Epithelial cell of proximal tubule (primary cell): ENCODE results near the gene ELAPOR2. TPM values are rescaled to one million over a fixed set of nuclear protein-coding genes. Genes with fewer than 3 reads are reported as not detected.

Experiments used
- DNase-seq: peaks from one replicate; pipeline ENCODE4 v3.0.0-alpha.2; 2011; ENCODE audit warnings: low read depth
- H3K4me3 ChIP-seq: 2 replicates; pipeline ENCODE4 v1.5.1; 2011; ENCODE audit warnings: low read depth, mild to moderate bottlenecking, low read length
- CTCF ChIP-seq: conservative IDR thresholded peaks from 2 replicates; pipeline ENCODE4 v1.5.1; 2012; ENCODE audit warnings: low read depth, mild to moderate bottlenecking, low read length
- total RNA-seq: library from RNA; depleted of rRNA; stranded (reverse); fragments of >200 nt; gene quantifications from 2 replicates; pipeline ENCODE4 v1.2.3, GENCODE V29; 2015

The ELAPOR2 gene
- total RNA-seq, 1 donor from 2014 or later: 3.4 TPM

- no peak for TF ChIP-seq CTCF
- peak overlapping the region; percentile 43 for H3K4me3 ChIP-seq
- no peak for DNase-seq
Measured at GRCh38 chr7:87038993-87039690, 20.3 kb downstream of the ELAPOR2 start.

- H3K4me3 ChIP-seq: no peak overlapping the region
- DNase-seq: no peak
- no peak for TF ChIP-seq CTCF
Measured at GRCh38 chr7:87036985-87037384, 22.5 kb downstream of the ELAPOR2 start.

- no peak for DNase-seq
- H3K4me3 ChIP-seq: no peak overlapping the region
- no peak for TF ChIP-seq CTCF
Measured at GRCh38 chr7:87032604-87033339, 26.7 kb downstream of the ELAPOR2 start.

- TF ChIP-seq CTCF: no peak
- no peak overlapping the region for H3K4me3 ChIP-seq
- no peak for DNase-seq
Measured at GRCh38 chr7:87029078-87029477, 30.4 kb downstream of the ELAPOR2 start.

DNA sequence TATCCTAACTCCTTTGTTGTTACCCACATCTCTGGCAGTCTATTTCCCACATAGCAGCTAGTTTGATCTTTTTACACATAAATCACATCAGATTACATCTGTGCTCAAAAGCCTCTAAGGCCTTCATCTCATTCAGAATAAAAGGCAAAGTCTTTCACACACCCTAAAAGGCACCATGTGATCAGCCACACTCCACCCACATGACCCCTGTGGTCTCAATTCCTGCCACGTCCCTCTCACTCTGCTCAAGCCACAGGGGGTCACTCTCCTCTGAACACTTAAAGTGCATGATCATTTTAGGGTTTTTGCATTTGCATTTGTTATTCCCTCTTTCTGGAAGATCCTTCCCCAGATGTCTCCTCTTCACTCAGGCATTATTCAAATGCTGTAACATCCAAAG, 30.8 kb downstream of the ELAPOR2 start:
- H3K4me3 ChIP-seq: no peak overlapping the region
- TF ChIP-seq CTCF: no peak
- DNase-seq: no peak

DNA sequence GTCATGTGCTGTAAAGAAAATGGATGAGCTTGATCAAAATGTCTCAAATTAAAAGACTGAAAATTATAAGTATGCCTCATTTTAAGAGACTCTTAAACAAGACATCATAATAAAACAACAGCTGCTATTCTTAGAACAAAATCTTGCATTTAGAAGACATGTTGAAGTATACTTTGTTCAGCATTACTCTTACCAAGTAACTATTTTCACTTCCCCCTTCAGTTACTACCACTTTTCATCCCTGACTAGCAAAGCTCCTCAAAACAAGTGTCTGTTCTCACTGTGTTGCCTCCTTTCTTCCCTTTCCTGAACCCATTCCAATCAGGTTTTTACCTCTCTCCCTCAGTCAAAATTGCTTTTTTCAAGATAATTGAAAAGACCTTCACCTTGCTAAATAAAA, 31.6 kb downstream of the ELAPOR2 start:
- TF ChIP-seq CTCF: no peak
- no peak overlapping the region for H3K4me3 ChIP-seq
- DNase-seq: no peak
